GM23338 (cell line): ENCODE measurements around the gene INTS2. TPM values are rescaled to one million over a fixed set of nuclear protein-coding genes. Genes with fewer than 3 reads are reported as not detected.

Experiments used
- ATAC-seq: fragments of 200-7000 bp; cut with Tn5 transposase; 3 replicates; pipeline ENCODE4 v1.9.1; 2020
- DNase-seq: peaks from one replicate; pipeline ENCODE4 v3.0.0-alpha.2; 2015; ENCODE audit warnings: low spot score
- H2AFZ ChIP-seq: fragments of 200-600 bp; sonication (generic); 2 replicates; pipeline ENCODE4 v1.8.0; 2016; ENCODE audit warnings: antibody characterized with exemption, mild to moderate bottlenecking, moderate library complexity
- H3F3A ChIP-seq: fragments of 200-600 bp; sonication (generic); replicated peaks from 2 replicates; pipeline ENCODE4 v1.8.0; 2017; ENCODE audit warnings: antibody characterized with exemption, mixed run types, low read depth
- H3K27ac ChIP-seq: fragments of 200-600 bp; sonication (generic); 2 replicates; pipeline ENCODE4 v1.6.1; 2016; ENCODE audit warnings: low read depth
- H3K27me3 ChIP-seq: fragments of 200-600 bp; sonication (generic); 2 replicates; pipeline ENCODE4 v1.8.0; 2016; ENCODE audit warnings: mild to moderate bottlenecking, mixed run types, moderate library complexity; ENCODE audit not compliant: insufficient read depth
- H3K36me3 ChIP-seq: fragments of 200-600 bp; sonication (generic); 2 replicates; pipeline ENCODE4 v1.8.0; 2016; ENCODE audit warnings: mild to moderate bottlenecking; ENCODE audit not compliant: insufficient read depth
- H3K4me1 ChIP-seq: fragments of 200-600 bp; sonication (generic); 2 replicates; pipeline ENCODE4 v1.8.0; 2016; ENCODE audit warnings: mild to moderate bottlenecking, moderate library complexity; ENCODE audit not compliant: insufficient read depth
- H3K4me2 ChIP-seq: fragments of 200-600 bp; sonication (generic); 2 replicates; pipeline ENCODE4 v1.7.1; 2017; ENCODE audit warnings: mixed run types
- H3K4me3 ChIP-seq: fragments of 200-600 bp; sonication (generic); 2 replicates; pipeline ENCODE4 v1.6.1; 2016; ENCODE audit warnings: mixed run types
- H3K79me2 ChIP-seq: fragments of 200-600 bp; sonication (generic); replicated peaks from 2 replicates; pipeline ENCODE4 v1.8.0; 2017; ENCODE audit warnings: mild to moderate bottlenecking; ENCODE audit not compliant: insufficient read depth
- H3K9me2 ChIP-seq: fragments of 200-600 bp; sonication (generic); 2 replicates; pipeline ENCODE4 v1.8.0; 2017; ENCODE audit not compliant: insufficient read depth
- H4K20me1 ChIP-seq: fragments of 200-600 bp; sonication (generic); replicated peaks from 2 replicates; pipeline ENCODE4 v1.8.0; 2017; ENCODE audit warnings: mild to moderate bottlenecking; ENCODE audit not compliant: insufficient read depth
- H3K27ac Mint-ChIP-seq: 2 replicates; pipeline ENCODE4 v1.8.0; 2020; ENCODE audit warnings: inconsistent platforms, mild to moderate bottlenecking, moderate library complexity, mixed read lengths
- H3K27me3 Mint-ChIP-seq: 3 replicates; pipeline ENCODE4 v1.8.0; 2022; ENCODE audit warnings: low read depth, mild to moderate bottlenecking, moderate library complexity, mixed read lengths, inconsistent platforms; ENCODE audit not compliant: insufficient read depth, poor library complexity
- H3K36me3 Mint-ChIP-seq: 3 replicates; pipeline ENCODE4 v1.8.0; 2021; ENCODE audit warnings: low read depth, mild to moderate bottlenecking, inconsistent platforms, moderate library complexity, mixed read lengths
- H3K4me1 Mint-ChIP-seq: 3 replicates; pipeline ENCODE4 v1.8.0; 2020; ENCODE audit warnings: mild to moderate bottlenecking, inconsistent platforms, mixed read lengths
- H3K4me3 Mint-ChIP-seq: 3 replicates; pipeline ENCODE4 v1.8.0; 2021; ENCODE audit warnings: moderate library complexity, mild to moderate bottlenecking, inconsistent platforms, mixed read lengths
- H3K9me3 Mint-ChIP-seq: 3 replicates; pipeline ENCODE4 v1.8.0; 2020; ENCODE audit warnings: moderate library complexity, mild to moderate bottlenecking, inconsistent platforms, mixed read lengths
- CREB1 ChIP-seq: fragments of 250-450 bp; sonication (Bioruptor Pico); IDR thresholded peaks from 2 replicates; pipeline ENCODE4 v1.5.0; 2020; ENCODE audit warnings: low read depth, mild to moderate bottlenecking, moderate library complexity
- EZH2 ChIP-seq: fragments of 200-600 bp; sonication (generic); IDR thresholded peaks from one replicate; pipeline ENCODE4 v1.8.0; 2017; ENCODE audit warnings: antibody characterized with exemption, mild to moderate bottlenecking, low read depth; ENCODE audit not compliant: unreplicated experiment
- EZH2phosphoT487 ChIP-seq: fragments of 200-600 bp; sonication (generic); IDR thresholded peaks from one replicate; pipeline ENCODE4 v1.8.1; 2018; ENCODE audit warnings: antibody characterized with exemption; ENCODE audit not compliant: unreplicated experiment
- JUNB ChIP-seq: IDR thresholded peaks from one replicate; pipeline ENCODE4 v1.6.1; 2016; ENCODE audit warnings: antibody characterized with exemption; ENCODE audit not compliant: unreplicated experiment
- NANOG ChIP-seq: IDR thresholded peaks from 2 replicates; pipeline ENCODE4 v1.6.1; 2016; ENCODE audit warnings: antibody characterized with exemption, borderline replicate concordance
- POLR2AphosphoS5 ChIP-seq: IDR thresholded peaks from 2 replicates; pipeline ENCODE4 v1.6.1; 2016; ENCODE audit warnings: antibody characterized with exemption, low read depth
- STAT1 ChIP-seq: IDR thresholded peaks from one replicate; pipeline ENCODE4 v1.6.1; 2016; ENCODE audit warnings: antibody characterized with exemption; ENCODE audit not compliant: unreplicated experiment
- ZNF114 ChIP-seq: fragments of 250-450 bp; sonication (Bioruptor Pico); IDR thresholded peaks from 2 replicates; pipeline ENCODE4 v1.5.0; 2020; ENCODE audit warnings: mild to moderate bottlenecking, moderate library complexity
- ZNF331 ChIP-seq: fragments of 250-450 bp; sonication (Bioruptor Pico); IDR thresholded peaks from 2 replicates; pipeline ENCODE4 v1.5.0; 2020; ENCODE audit warnings: low read depth, mild to moderate bottlenecking, moderate library complexity
- polyA plus RNA-seq: library from polyadenylated mRNA; unstranded; fragments of >200 nt; fragmentation: Nextera tagmentation; extraction: Ambion mirVana; gene quantifications from 2 replicates; pipeline ENCODE4 v1.2.1, GENCODE V29; 2016
- total RNA-seq: library from RNA; depleted of rRNA; stranded (reverse); fragments of >200 nt; shearing (Covaris generic); gene quantifications from 2 replicates; pipeline ENCODE4 v1.2.3, GENCODE V29; 2014
- TF ChIP-seq, protein P1 (sequence below), 2 experiments: fragments of 200-600 bp in 1 of 2; sonication (generic) in 1 of 2; conservative IDR thresholded peaks; 2 replicates each; pipeline versions ENCODE4 v1.5.1 to v1.6.1; 2016 to 2017; ENCODE audit warnings: antibody characterized with exemption in 2 of 2, low read depth in 2 of 2, mild to moderate bottlenecking in 2 of 2, moderate library complexity in 1 of 2
- TF ChIP-seq, protein P2 (sequence below): IDR thresholded peaks from 2 replicates; pipeline ENCODE4 v1.6.1; 2016; ENCODE audit warnings: antibody characterized with exemption
- TF ChIP-seq, protein P3 (sequence below): IDR thresholded peaks from one replicate; pipeline ENCODE4 v1.6.1; 2018; ENCODE audit warnings: antibody characterized with exemption; ENCODE audit not compliant: unreplicated experiment
- TF ChIP-seq, protein P4 (sequence below): fragments of 250-450 bp; sonication (Bioruptor Pico); IDR thresholded peaks from 2 replicates; pipeline ENCODE4 v1.5.0; 2020; ENCODE audit warnings: mild to moderate bottlenecking, moderate library complexity

The INTS2 gene
- total and polyA plus RNA-seq, 2 experiments from 2014 or later = 5.9 to 31.6 TPM

DNA sequence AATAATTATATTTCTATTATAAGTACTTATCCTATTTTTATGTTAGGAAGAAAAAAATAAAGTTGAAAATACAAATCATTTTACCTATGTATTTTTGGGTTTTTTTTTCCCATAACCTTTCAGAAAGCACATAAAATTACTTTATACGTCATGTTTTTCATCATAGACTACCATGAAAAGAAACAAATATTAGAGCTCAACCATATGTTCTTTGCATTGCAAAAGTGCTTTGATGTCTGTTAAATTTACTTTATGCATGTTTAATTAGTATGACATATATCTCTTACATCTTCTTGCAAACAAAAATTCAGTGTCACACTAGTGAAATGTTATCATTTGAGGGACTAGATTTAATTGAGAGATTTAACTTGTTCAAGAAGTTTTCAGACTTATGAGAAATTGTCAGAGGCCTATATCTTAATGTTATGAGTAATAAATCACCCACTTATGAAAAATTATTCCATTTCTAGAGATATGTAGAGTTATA is 88.4 kb downstream of the INTS2 start:
- TF ChIP-seq, protein P1, sequence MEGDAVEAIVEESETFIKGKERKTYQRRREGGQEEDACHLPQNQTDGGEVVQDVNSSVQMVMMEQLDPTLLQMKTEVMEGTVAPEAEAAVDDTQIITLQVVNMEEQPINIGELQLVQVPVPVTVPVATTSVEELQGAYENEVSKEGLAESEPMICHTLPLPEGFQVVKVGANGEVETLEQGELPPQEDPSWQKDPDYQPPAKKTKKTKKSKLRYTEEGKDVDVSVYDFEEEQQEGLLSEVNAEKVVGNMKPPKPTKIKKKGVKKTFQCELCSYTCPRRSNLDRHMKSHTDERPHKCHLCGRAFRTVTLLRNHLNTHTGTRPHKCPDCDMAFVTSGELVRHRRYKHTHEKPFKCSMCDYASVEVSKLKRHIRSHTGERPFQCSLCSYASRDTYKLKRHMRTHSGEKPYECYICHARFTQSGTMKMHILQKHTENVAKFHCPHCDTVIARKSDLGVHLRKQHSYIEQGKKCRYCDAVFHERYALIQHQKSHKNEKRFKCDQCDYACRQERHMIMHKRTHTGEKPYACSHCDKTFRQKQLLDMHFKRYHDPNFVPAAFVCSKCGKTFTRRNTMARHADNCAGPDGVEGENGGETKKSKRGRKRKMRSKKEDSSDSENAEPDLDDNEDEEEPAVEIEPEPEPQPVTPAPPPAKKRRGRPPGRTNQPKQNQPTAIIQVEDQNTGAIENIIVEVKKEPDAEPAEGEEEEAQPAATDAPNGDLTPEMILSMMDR (conservative IDR thresholded peaks at IDR 0.05; ENCODE audit: low read depth in 2 of 2) = no peak
- TF ChIP-seq, protein P2, sequence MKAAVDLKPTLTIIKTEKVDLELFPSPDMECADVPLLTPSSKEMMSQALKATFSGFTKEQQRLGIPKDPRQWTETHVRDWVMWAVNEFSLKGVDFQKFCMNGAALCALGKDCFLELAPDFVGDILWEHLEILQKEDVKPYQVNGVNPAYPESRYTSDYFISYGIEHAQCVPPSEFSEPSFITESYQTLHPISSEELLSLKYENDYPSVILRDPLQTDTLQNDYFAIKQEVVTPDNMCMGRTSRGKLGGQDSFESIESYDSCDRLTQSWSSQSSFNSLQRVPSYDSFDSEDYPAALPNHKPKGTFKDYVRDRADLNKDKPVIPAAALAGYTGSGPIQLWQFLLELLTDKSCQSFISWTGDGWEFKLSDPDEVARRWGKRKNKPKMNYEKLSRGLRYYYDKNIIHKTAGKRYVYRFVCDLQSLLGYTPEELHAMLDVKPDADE = no peak
- TF ChIP-seq CREB1 (no peak), JUNB (no peak), ZNF114 (CRISPR knock-in tag) (no peak), EZH2phosphoT487 (no peak), POLR2AphosphoS5 (no peak), STAT1 (no peak), ZNF331 (CRISPR knock-in tag) (no peak), NANOG (no peak), EZH2 (no peak)
- TF ChIP-seq, protein P3, sequence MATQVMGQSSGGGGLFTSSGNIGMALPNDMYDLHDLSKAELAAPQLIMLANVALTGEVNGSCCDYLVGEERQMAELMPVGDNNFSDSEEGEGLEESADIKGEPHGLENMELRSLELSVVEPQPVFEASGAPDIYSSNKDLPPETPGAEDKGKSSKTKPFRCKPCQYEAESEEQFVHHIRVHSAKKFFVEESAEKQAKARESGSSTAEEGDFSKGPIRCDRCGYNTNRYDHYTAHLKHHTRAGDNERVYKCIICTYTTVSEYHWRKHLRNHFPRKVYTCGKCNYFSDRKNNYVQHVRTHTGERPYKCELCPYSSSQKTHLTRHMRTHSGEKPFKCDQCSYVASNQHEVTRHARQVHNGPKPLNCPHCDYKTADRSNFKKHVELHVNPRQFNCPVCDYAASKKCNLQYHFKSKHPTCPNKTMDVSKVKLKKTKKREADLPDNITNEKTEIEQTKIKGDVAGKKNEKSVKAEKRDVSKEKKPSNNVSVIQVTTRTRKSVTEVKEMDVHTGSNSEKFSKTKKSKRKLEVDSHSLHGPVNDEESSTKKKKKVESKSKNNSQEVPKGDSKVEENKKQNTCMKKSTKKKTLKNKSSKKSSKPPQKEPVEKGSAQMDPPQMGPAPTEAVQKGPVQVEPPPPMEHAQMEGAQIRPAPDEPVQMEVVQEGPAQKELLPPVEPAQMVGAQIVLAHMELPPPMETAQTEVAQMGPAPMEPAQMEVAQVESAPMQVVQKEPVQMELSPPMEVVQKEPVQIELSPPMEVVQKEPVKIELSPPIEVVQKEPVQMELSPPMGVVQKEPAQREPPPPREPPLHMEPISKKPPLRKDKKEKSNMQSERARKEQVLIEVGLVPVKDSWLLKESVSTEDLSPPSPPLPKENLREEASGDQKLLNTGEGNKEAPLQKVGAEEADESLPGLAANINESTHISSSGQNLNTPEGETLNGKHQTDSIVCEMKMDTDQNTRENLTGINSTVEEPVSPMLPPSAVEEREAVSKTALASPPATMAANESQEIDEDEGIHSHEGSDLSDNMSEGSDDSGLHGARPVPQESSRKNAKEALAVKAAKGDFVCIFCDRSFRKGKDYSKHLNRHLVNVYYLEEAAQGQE = no peak
- TF ChIP-seq, protein P4, sequence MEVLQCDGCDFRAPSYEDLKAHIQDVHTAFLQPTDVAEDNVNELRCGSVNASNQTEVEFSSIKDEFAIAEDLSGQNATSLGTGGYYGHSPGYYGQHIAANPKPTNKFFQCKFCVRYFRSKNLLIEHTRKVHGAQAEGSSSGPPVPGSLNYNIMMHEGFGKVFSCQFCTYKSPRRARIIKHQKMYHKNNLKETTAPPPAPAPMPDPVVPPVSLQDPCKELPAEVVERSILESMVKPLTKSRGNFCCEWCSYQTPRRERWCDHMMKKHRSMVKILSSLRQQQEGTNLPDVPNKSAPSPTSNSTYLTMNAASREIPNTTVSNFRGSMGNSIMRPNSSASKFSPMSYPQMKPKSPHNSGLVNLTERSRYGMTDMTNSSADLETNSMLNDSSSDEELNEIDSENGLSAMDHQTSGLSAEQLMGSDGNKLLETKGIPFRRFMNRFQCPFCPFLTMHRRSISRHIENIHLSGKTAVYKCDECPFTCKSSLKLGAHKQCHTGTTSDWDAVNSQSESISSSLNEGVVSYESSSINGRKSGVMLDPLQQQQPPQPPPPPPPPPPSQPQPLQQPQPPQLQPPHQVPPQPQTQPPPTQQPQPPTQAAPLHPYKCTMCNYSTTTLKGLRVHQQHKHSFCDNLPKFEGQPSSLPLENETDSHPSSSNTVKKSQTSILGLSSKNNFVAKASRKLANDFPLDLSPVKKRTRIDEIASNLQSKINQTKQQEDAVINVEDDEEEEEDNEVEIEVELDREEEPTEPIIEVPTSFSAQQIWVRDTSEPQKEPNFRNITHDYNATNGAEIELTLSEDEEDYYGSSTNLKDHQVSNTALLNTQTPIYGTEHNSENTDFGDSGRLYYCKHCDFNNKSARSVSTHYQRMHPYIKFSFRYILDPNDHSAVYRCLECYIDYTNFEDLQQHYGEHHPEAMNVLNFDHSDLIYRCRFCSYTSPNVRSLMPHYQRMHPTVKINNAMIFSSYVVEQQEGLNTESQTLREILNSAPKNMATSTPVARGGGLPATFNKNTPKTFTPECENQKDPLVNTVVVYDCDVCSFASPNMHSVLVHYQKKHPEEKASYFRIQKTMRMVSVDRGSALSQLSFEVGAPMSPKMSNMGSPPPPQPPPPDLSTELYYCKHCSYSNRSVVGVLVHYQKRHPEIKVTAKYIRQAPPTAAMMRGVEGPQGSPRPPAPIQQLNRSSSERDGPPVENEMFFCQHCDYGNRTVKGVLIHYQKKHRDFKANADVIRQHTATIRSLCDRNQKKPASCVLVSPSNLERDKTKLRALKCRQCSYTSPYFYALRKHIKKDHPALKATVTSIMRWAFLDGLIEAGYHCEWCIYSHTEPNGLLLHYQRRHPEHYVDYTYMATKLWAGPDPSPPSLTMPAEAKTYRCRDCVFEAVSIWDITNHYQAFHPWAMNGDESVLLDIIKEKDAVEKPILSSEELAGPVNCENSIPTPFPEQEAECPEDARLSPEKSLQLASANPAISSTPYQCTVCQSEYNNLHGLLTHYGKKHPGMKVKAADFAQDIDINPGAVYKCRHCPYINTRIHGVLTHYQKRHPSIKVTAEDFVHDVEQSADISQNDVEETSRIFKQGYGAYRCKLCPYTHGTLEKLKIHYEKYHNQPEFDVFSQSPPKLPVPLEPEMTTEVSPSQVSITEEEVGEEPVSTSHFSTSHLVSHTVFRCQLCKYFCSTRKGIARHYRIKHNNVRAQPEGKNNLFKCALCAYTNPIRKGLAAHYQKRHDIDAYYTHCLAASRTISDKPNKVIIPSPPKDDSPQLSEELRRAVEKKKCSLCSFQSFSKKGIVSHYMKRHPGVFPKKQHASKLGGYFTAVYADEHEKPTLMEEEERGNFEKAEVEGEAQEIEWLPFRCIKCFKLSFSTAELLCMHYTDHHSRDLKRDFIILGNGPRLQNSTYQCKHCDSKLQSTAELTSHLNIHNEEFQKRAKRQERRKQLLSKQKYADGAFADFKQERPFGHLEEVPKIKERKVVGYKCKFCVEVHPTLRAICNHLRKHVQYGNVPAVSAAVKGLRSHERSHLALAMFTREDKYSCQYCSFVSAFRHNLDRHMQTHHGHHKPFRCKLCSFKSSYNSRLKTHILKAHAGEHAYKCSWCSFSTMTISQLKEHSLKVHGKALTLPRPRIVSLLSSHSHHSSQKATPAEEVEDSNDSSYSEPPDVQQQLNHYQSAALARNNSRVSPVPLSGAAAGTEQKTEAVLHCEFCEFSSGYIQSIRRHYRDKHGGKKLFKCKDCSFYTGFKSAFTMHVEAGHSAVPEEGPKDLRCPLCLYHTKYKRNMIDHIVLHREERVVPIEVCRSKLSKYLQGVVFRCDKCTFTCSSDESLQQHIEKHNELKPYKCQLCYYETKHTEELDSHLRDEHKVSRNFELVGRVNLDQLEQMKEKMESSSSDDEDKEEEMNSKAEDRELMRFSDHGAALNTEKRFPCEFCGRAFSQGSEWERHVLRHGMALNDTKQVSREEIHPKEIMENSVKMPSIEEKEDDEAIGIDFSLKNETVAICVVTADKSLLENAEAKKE = no peak
- Histone ChIP-seq H3K9me2 (no peaks in the 10 kb centered on the region), H3F3A (no peaks in the 10 kb centered on the region), H3K4me2 (no peak overlapping the region), H3K79me2 (no peaks in the 10 kb centered on the region), H3K27ac (no peak overlapping the region), H4K20me1 (no peaks in the 10 kb centered on the region; the same call in 1 of the 2 replicates), H2AFZ (no peak overlapping the region), H3K4me3 (no peak overlapping the region), H3K27me3 (no peaks in the 10 kb centered on the region), H3K4me1 (no peaks in the 10 kb centered on the region), H3K36me3 (no peaks in the 10 kb centered on the region; the same call in 1 of the 2 replicates)
- no peak overlapping the region for H3K27ac Mint-ChIP-seq
- no peaks in the 10 kb centered on the region for H3K9me3 Mint-ChIP-seq
- H3K27me3 Mint-ChIP-seq = no peaks in the 10 kb centered on the region
- H3K4me1 Mint-ChIP-seq = no peaks in the 10 kb centered on the region
- DNase-seq = no peak
- H3K36me3 Mint-ChIP-seq = peaks cover 17% of the 10 kb centered on the region; the same call in 2 of the 3 replicates
- no peak for ATAC-seq
- no peak overlapping the region for H3K4me3 Mint-ChIP-seq
